GM21717 (cell line): ENCODE data around the gene RFK.

Source experiments
- ATAC-seq: cut with Tn5 transposase; IDR thresholded peaks from one replicate; pipeline ENCODE4 v1.9.1; 2021; ENCODE audit warnings: mild to moderate bottlenecking, moderate library complexity; ENCODE audit not compliant: unreplicated experiment

Gene RFK

GRCh38 chr9:76413658-76414057, 19.4 kb upstream of the RFK start:
- no peak for ATAC-seq

- no peak for ATAC-seq
Observed at GRCh38 chr9:76412638-76413037, 18.4 kb upstream of the RFK start.

GRCh38 chr9:76405868-76406267, 11.6 kb upstream of the RFK start:
- ATAC-seq, result no peak

GRCh38 chr9:76405340-76405739, 11.1 kb upstream of the RFK start:
- no peak for ATAC-seq

GRCh38 chr9:76404401-76404800, 10.2 kb upstream of the RFK start:
- ATAC-seq, result no peak

- ATAC-seq, result peak; percentile 91
Observed at GRCh38 chr9:76403352-76403751, 9.1 kb upstream of the RFK start.

- no peak for ATAC-seq
Observed at GRCh38 chr9:76401580-76402354, 7.5 kb upstream of the RFK start.

- no peak for ATAC-seq
Observed at GRCh38 chr9:76401176-76401575, 7.0 kb upstream of the RFK start.

GRCh38 chr9:76400534-76401096, 6.4 kb upstream of the RFK start:
- no peak for ATAC-seq

GRCh38 chr9:76399856-76400255, 5.6 kb upstream of the RFK start:
- ATAC-seq, result no peak

GRCh38 chr9:76396597-76396996, 2.4 kb upstream of the RFK start:
- no peak for ATAC-seq

GRCh38 chr9:76396144-76396543, 1.9 kb upstream of the RFK start:
- ATAC-seq, result no peak

- ATAC-seq, result no peak
Observed at GRCh38 chr9:76395381-76395780, 1.2 kb upstream of the RFK start.

- peak; percentile 43 for ATAC-seq
Observed at GRCh38 chr9:76394960-76395252, 680 bp upstream of the RFK start.

- ATAC-seq, result no peak
Observed at GRCh38 chr9:76390656-76391055, 3.6 kb downstream of the RFK start.

- no peak for ATAC-seq
Observed at GRCh38 chr9:76379494-76379893, 14.7 kb downstream of the RFK start.

GRCh38 chr9:76378367-76379073, 15.7 kb downstream of the RFK start:
- ATAC-seq, result no peak

GRCh38 chr9:76377791-76378190, 16.4 kb downstream of the RFK start:
- no peak for ATAC-seq

GRCh38 chr9:76374783-76375559, 19.3 kb downstream of the RFK start:
- ATAC-seq, result no peak

- ATAC-seq, result no peak
Observed at GRCh38 chr9:76373784-76374474, 20.3 kb downstream of the RFK start.

- ATAC-seq, result no peak
Observed at GRCh38 chr9:76373173-76373783, 20.9 kb downstream of the RFK start.
